HG02610 (cell line): ENCODE data around the gene SLC24A4.
A peak's percentile ranks its signal among the peaks of the same experiment; 100 is the strongest.
"Not testable (repeated sequence)": the region's sequence is repeated elsewhere in the genome, so short reads cannot be mapped to it uniquely, and the experiment has no call there.

ENCODE experiments used
- ATAC-seq: cut with Tn5 transposase; IDR thresholded peaks from one replicate; pipeline ENCODE4 v1.9.1; 2021; ENCODE audit warnings: mild to moderate bottlenecking, moderate library complexity; ENCODE audit not compliant: unreplicated experiment

SLC24A4 gene

GRCh38 chr14:92400579-92401444, 77.8 kb downstream of the SLC24A4 start:
- peak; percentile 81 for ATAC-seq

GRCh38 chr14:92401561-92401960, 78.6 kb downstream of the SLC24A4 start:
- ATAC-seq = no peak

- not testable (repeated sequence) for ATAC-seq
Measured at GRCh38 chr14:92402500-92402899, 79.5 kb downstream of the SLC24A4 start.

- no peak for ATAC-seq
Measured at GRCh38 chr14:92404018-92404417, 81.1 kb downstream of the SLC24A4 start.

GRCh38 chr14:92404421-92404820, 81.5 kb downstream of the SLC24A4 start:
- no peak for ATAC-seq

- no peak for ATAC-seq
Measured at GRCh38 chr14:92404938-92405337, 82.0 kb downstream of the SLC24A4 start.

- ATAC-seq = no peak
Measured at GRCh38 chr14:92407410-92407809, 84.4 kb downstream of the SLC24A4 start.

GRCh38 chr14:92409043-92409442, 86.1 kb downstream of the SLC24A4 start:
- no peak for ATAC-seq

- ATAC-seq = no peak
Measured at GRCh38 chr14:92411135-92411534, 88.2 kb downstream of the SLC24A4 start.

- no peak for ATAC-seq
Measured at GRCh38 chr14:92411941-92412340, 89.0 kb downstream of the SLC24A4 start.

GRCh38 chr14:92412912-92413311, 89.9 kb downstream of the SLC24A4 start:
- no peak for ATAC-seq

GRCh38 chr14:92413379-92413778, 90.4 kb downstream of the SLC24A4 start:
- no peak for ATAC-seq

GRCh38 chr14:92414690-92415445, 91.9 kb downstream of the SLC24A4 start:
- ATAC-seq = no peak

- no peak for ATAC-seq
Measured at GRCh38 chr14:92415969-92416368, 93.0 kb downstream of the SLC24A4 start.

- no peak for ATAC-seq
Measured at GRCh38 chr14:92416544-92416943, 93.6 kb downstream of the SLC24A4 start.

GRCh38 chr14:92417759-92418158, 94.8 kb downstream of the SLC24A4 start:
- ATAC-seq = no peak

- ATAC-seq = no peak
Measured at GRCh38 chr14:92421751-92422150, 98.8 kb downstream of the SLC24A4 start.

GRCh38 chr14:92425101-92425500, 102.1 kb downstream of the SLC24A4 start:
- ATAC-seq = no peak

GRCh38 chr14:92426237-92426636, 103.3 kb downstream of the SLC24A4 start:
- no peak for ATAC-seq

- no peak for ATAC-seq
Measured at GRCh38 chr14:92427096-92427495, 104.1 kb downstream of the SLC24A4 start.

GRCh38 chr14:92430686-92431085, 107.7 kb downstream of the SLC24A4 start:
- ATAC-seq = no peak

GRCh38 chr14:92431199-92431725, 108.3 kb downstream of the SLC24A4 start:
- ATAC-seq = no peak
